Activated CD8-positive, alpha-beta memory T cell treated with anti-CD3 and anti-CD28 coated beads, Interleukin-2, amount 50 U/mL, for 24 hours (primary cell): ENCODE results near the gene CGB1.
"Not testable (repeated sequence)": the region's sequence is repeated elsewhere in the genome, so short reads cannot be mapped to it uniquely, and the experiment has no call there.

ENCODE experiments used
- DNase-seq: peaks from one replicate; pipeline ENCODE4 v3.0.0-alpha.2; 2020; ENCODE audit errors: extremely low read depth

The CGB1 gene

DNA sequence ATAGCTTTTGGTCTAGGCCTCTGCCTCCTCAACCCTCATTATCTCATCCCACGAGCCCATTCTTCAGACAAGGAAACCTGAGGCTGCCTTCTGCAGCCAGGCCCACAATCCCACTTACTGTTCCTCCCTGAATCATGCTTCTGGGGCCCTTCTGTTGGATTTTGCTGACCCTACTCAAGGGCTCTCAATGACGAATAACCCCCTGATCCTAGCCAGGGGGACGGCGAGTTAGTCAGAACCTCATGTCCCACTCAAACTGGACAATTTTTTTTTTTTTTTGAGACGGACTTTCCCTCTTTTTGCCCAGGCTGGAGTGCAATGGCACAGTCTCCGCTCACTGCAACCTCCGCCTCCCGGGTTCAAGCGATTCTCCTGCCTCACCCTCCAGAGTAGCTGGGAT is 14.6 kb downstream of the CGB1 start:
- DNase-seq: no peak

DNA sequence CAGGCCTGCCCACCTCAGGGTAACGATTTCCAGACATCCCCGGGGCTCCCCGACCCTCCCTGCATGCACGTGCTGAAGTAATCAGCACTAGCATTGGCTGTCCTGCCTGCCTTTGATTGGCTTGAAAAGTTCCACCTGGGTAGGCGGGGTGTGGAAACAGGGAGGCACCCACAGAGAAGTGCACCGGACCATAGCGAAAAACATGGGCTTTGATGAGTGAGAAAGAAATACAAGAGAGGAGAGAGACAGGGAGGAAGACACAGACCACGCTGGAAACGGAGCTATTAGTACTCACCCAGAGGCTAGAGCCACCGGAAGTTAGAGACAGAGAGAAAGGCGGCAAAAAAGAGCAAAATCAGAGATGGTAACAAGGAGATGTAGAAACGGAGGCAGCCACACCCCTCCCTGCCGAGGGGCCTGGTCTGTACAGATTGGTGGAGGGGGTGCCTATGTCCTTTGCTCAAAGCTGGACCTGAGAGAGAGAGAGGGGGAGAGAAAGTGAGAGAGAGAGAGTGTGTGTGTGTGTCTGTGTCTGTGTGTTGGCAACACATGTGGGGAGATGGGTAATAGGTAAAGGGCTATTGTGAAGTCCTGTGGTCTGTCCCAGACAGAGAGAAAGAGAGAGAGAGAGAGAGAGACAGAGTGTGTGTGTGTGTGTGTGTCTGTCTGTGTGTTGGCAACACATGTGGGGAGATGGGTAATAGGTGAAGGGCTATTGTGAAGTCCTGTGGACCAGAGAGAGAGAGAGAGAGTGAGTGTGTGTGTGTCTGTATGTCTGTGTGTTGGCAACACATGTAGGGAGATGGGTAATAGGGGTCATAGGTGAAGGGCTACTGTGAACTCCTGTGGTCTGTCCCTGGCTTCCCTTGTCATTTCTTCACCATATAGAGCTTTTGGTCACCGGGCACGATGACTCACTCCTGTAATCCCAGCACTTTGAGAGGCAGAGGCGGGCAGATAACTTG is 15.5 kb downstream of the CGB1 start:
- DNase-seq: no peak

- DNase-seq: no peak
Measured at GRCh38 chr19:49020342-49020741, 16.4 kb downstream of the CGB1 start.

DNA sequence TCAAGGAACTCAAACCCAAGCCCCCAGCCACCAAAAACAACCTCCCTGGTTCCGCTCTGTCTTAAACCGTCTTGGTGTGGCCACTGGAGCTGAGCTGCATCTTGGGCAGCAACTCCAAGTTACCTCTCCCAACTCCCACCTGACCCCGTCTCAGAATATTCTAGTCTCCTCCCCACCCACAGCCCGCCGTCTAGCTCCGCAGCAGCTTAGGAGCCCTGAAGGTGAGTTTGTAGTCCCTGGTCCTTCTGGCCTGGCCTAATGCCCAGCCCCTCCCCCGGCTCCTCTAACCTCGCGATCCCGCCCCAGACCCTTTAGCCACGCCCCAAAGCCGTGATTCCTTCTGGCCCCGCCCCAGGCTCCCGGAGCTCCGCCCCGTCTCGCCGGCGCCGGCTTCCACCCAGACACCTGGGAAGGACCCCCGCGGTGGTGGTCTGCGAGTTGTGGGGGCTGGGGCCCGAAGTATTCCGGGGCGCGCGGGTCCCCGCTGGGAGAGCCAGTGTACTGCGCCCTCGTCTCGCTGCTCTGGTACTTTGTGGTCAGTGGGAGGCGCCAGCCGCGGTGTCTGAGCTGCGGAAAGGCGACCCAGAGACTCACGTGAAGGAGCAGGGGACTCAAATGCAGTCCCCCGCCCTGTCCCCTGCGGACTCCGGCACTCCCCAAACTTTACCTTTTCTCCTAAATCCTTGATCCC is 17.3 kb downstream of the CGB1 start:
- DNase-seq: no peak

- DNase-seq: not testable (repeated sequence)
Measured at GRCh38 chr19:49018388-49019241, 18.1 kb downstream of the CGB1 start.

DNA sequence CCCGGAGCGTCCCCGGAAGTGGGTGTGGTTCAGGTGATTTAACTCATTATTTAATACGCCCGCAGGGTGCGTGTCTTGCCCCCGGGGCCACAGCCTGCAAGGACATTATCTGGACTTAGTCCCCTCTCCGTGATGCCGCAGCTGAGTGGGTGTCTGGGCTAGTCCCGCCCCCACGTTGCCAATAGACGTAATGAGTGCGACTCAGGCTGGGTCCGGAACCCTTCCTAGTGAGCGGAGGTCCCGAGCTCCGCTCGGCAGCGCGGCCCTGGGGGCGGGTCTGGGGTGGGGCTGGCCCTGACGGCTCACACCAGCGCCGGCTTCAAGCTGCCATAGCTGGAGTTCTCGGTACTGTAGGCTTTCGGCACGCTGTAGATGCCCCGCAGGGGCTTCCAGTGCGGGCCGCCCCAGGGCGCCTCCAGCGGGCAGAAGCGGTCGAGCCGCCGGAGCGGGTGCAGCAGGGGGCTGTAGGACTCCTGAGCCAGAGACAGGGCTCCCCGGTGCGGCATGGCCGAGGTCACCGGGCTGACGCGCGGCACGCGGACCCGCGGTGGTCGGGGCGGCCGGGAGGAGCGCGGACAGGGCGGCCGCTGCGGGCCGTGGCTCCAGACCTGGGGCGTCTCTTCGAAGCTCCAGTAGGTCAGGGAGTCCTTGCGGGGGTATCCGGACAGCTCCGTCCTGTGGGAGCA is 18.9 kb downstream of the CGB1 start:
- DNase-seq: peak; percentile 20

GRCh38 chr19:49017041-49017665 is 19.5 kb downstream of the CGB1 start, which contains the start of gene LHB:
Gene LHB, minus strand, starts transcription at chr19:49017091. Its CDS starts 10 bp downstream, at chr19:49017081.
- no peak for DNase-seq

DNA sequence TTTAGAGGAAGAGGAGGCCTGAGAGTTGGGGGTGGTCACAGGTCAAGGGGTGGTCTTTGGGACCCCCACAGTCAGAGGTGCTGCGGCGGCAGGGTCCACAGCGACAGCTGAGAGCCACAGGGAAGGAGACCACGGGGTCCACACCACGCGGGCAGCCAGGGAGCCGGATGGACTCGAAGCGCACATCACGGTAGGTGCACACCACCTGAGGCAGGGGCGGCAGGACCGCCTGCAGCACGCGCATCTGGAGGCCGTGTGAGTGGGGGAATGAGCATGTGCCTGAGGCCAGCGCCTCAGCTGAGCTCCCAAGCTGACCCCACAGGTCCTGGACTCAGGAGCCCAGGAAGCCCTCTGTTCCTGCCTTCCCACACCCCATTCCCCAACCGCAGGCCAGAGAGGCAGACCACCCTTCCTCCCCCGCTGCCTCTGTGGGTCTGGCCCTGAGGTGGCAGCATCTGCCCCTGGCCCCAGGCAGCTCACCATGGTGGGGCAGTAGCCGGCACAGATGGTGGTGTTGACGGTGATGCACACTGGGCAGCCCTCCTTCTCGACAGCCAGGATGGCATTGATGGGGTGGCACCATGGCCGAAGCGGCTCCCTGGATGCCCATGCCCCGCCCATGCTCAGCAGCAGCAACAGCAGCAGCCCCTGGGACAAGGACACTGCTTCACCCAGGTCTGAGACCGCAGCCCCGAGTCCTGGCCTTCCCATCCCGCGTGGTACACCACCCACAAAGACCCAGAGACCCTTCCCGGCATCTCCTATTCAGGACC is 20.4 kb downstream of the CGB1 start:
- DNase-seq: no peak

DNA sequence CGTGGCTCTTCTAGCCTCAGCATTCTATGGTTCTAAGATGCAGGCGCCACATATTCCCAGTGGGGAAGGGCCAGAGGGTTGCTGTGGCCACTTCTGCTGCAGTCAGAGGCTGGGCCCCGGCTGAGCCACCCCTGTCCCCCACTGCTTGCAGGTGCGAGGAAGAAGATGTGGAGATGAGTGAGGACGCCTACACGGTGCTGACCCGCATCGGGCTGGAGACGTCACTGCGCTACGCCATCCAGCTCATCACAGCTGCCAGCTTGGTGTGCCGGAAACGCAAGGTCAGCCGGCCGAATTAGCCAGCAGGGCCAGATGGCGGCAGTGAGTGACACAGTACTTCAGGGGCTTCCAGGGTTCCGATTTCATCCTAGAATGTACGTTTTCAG is 21.8 kb downstream of the CGB1 start:
- no peak for DNase-seq

DNA sequence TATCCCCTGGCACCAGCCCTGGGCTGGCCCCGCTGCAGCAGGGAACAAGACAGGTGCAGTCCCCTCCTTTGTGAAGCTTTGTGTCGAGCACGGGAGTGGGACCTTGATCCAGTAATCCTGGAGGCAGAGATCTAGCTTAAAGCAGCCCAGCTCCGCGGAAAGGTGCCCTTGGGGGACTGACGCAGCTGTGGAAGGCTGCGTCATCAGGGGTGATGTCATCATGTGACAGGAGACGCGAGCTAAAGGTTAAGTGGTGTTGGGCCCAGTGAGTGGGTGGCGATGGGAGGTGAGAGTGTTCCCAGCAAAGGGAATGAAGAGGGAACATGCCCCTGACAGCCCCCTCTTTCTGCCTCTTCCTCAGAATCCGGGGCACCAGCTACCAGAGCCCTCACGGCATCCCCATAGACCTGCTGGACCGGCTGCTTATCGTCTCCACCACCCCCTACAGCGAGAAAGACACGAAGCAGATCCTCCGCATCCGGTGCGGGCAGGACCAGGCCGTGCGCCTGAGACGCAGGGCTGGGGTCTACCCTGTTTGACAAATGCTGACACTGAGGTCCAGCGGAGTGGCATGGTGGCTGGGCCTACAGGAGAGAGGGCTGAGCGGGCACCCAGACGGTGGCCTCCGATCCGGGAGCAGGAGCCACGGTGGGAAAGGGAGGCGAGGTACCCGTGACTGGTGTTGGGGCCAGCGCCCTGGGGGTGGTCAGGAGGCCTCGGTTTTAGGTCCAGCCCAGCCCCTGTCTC is 22.4 kb downstream of the CGB1 start:
- no peak for DNase-seq

- DNase-seq: no peak
Measured at GRCh38 chr19:49011194-49011593, 25.5 kb downstream of the CGB1 start.

DNA sequence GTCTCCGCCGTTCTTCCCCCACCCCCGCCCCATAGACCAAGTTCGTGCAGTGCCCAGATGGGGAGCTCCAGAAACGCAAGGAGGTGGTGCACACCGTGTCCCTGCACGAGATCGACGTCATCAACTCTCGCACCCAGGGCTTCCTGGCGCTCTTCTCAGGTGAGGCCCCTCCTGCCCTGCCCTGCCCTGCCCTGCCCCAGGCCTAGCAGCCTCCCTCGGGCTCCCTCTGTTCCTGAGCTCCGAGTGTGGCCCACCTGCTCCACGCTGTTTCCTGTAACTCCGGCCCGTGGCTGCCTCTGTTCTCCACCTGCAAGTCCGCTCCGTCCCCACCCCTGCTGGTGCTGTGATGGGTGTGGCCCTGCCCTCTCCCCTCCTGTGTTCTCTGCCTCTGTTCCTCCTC is 26.2 kb downstream of the CGB1 start:
- no peak for DNase-seq

GRCh38 chr19:49009828-49010227 is 26.9 kb downstream of the CGB1 start:
- no peak for DNase-seq

DNA sequence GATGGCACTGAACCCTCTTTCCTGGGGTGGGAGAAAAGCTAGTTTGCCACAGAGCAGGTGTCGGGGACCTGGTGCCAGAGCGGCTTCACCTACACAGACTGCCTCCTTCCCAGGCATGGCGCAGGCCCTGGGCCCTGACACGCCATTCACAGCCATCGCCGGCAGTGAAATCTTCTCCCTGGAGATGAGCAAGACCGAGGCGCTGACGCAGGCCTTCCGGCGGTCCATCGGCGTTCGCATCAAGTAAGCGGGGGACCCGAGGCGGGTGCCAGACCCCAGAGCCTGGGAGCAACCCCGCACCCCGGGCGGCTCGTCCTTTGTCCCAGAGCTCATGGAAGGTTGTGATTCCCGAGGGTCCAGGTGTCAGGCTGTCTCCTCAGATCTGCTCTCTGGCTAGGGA is 29.8 kb downstream of the CGB1 start:
- no peak for DNase-seq

- DNase-seq: no peak
Measured at GRCh38 chr19:49004964-49005614, 31.6 kb downstream of the CGB1 start.

DNA sequence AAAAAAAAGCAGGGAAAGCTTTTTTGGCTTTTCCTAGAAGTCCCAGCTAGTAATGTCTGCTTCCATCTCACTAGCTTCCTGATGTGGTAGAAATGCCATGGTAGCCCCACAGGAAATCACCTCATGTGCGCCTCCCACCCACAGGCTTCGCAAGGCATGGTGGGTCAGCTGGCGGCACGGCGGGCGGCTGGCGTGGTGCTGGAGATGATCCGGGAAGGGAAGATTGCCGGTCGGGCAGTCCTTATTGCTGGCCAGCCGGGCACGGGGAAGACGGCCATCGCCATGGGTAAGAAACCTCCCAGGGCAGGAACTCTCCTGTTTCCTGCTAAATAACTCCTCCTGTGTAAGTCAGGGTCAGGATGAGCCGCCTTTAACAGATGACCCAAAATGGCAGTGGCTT is 32.6 kb downstream of the CGB1 start:
- no peak for DNase-seq

GRCh38 chr19:48999481-49000325 is 37.0 kb downstream of the CGB1 start:
- DNase-seq: peak; percentile 45

GRCh38 chr19:48997972-48998371 is 38.7 kb downstream of the CGB1 start:
- DNase-seq: no peak
